GM12878 (cell line): Measurements from ENCODE around the gene TSPEAR. TPM values are rescaled to one million over a fixed set of nuclear protein-coding genes. Genes with fewer than 3 reads are reported as not detected.

Experiments used
- ATAC-seq: fragments of 200-7000 bp; cut with Tn5 transposase; 3 replicates; pipeline ENCODE4 v1.9.1; 2020; ENCODE audit warnings: mild to moderate bottlenecking, moderate library complexity
- BruUV-seq: library from RNA; stranded (reverse); fragments of 400-500 nt; replicated peaks from 2 replicates; lab custom pipeline; 2021; lab: Mats Ljungman, UMichigan
- CTCF ChIA-PET: fragments of 300-600 bp; sonication (Branson Sonifier 250); formaldehyde crosslinking; extraction: SDS; loops from one replicate; lab custom pipeline; 2021; ENCODE audit warnings: inconsistent platforms; lab: Yijun Ruan, JAX
- POLR2A ChIA-PET: fragments of 350-600 bp; formaldehyde crosslinking; extraction: SDS; loops from one replicate; lab custom pipeline; 2021; ENCODE audit warnings: inconsistent platforms; lab: Charles Lee
- RAD21 ChIA-PET: fragments of 300-600 bp; sonication (Branson Sonifier 250); formaldehyde crosslinking; loops from one replicate; lab custom pipeline; 2023; ENCODE audit warnings: antibody characterized with exemption; ENCODE audit not compliant: unreplicated experiment; lab: Charles Lee
- SMC1A ChIA-PET: fragments of 300-600 bp; sonication (Branson Sonifier 250); formaldehyde crosslinking; loops from one replicate; lab custom pipeline; 2023; ENCODE audit not compliant: unreplicated experiment, uncharacterized antibody; lab: Charles Lee
- DNase-seq: peaks from one replicate; pipeline ENCODE4 v3.0.0-alpha.2; 2011; ENCODE audit warnings: low read depth, low spot score
- FAIRE-seq: peaks from 3 replicates; lab custom pipeline; 2011; peaks lifted over from hg19 to GRCh38; lab: Jason Lieb, UNC
- H2AFZ ChIP-seq: 2 replicates; pipeline ENCODE4 v1.6.0; 2011; ENCODE audit warnings: low read depth, low read length, control low read depth; ENCODE audit not compliant: control insufficient read depth
- H3K27ac ChIP-seq: 2 replicates; pipeline ENCODE4 v1.5.1; 2011; ENCODE audit warnings: control low read depth; ENCODE audit not compliant: control insufficient read depth, insufficient read depth
- H3K27me3 ChIP-seq, 2 experiments: replicated peaks in 1 of 2; 2 replicates each; pipeline versions ENCODE4 v1.6.0 to v1.6.1; 2011; ENCODE audit warnings: low read length in 1 of 2; ENCODE audit not compliant: control insufficient read depth in 2 of 2, insufficient read depth in 2 of 2
- H3K36me3 ChIP-seq, 2 experiments: 2 replicates each; pipeline ENCODE4 v1.5.1; 2011; ENCODE audit warnings: low read length in 1 of 2; ENCODE audit not compliant: control insufficient read depth in 2 of 2, insufficient read depth in 2 of 2
- H3K4me1 ChIP-seq: 2 replicates; pipeline ENCODE4 v1.6.1; 2011; ENCODE audit warnings: mild to moderate bottlenecking, low read length, moderate library complexity, mixed read lengths; ENCODE audit not compliant: control insufficient read depth, insufficient read depth
- H3K4me2 ChIP-seq: 2 replicates; pipeline ENCODE4 v1.6.0; 2011; ENCODE audit warnings: control low read depth; ENCODE audit not compliant: control insufficient read depth, insufficient read depth
- H3K4me3 ChIP-seq: fragments of 200-600 bp; sonication (generic); 2 replicates; pipeline ENCODE4 v1.5.1; 2016
- H3K79me2 ChIP-seq: 2 replicates; pipeline ENCODE4 v1.6.0; 2011; ENCODE audit warnings: low read length; ENCODE audit not compliant: control insufficient read depth, insufficient read depth
- H3K9ac ChIP-seq: 2 replicates; pipeline ENCODE4 v1.8.0; 2011; ENCODE audit warnings: low read length, control low read depth, mixed read lengths; ENCODE audit not compliant: control insufficient read depth, insufficient read depth
- H3K9me3 ChIP-seq: replicated peaks from 3 replicates; pipeline ENCODE4 v1.5.1; 2011; ENCODE audit warnings: mild to moderate bottlenecking, low read length; ENCODE audit not compliant: control insufficient read depth, insufficient read depth
- H4K20me1 ChIP-seq: 2 replicates; pipeline ENCODE4 v1.6.0; 2011; ENCODE audit not compliant: control insufficient read depth, insufficient read depth
- BMI1 ChIP-seq: fragments of 450-650 bp; IDR thresholded peaks from 2 replicates; pipeline ENCODE4 v1.6.1; 2016; ENCODE audit warnings: mild to moderate bottlenecking, moderate library complexity, borderline replicate concordance
- CEBPB ChIP-seq, 2 experiments: fragments of 150-350 bp in 1 of 2; IDR thresholded peaks; 2 replicates each; pipeline ENCODE4 v1.6.1; 2012 to 2014; ENCODE audit warnings: low read depth in 2 of 2, low read length in 2 of 2, borderline replicate concordance in 1 of 2, inconsistent platforms in 1 of 2
- E2F8 ChIP-seq: fragments of 450-650 bp; IDR thresholded peaks from 2 replicates; pipeline ENCODE4 v1.6.1; 2018; ENCODE audit warnings: mild to moderate bottlenecking, low read depth, moderate library complexity; ENCODE audit not compliant: partially characterized antibody
- GABPA ChIP-seq: IDR thresholded peaks from 2 replicates; pipeline ENCODE4 v1.6.1; 2014; ENCODE audit warnings: antibody characterized with exemption, low read depth, mild to moderate bottlenecking, inconsistent platforms
- JUNB ChIP-seq: IDR thresholded peaks from 2 replicates; pipeline ENCODE4 v1.6.1; 2016; ENCODE audit warnings: antibody characterized with exemption, mild to moderate bottlenecking
- KAT2A ChIP-seq: conservative IDR thresholded peaks from 2 replicates; pipeline ENCODE4 v1.6.1; 2011; ENCODE audit warnings: low read depth, low read length; ENCODE audit not compliant: control insufficient read depth
- MYB ChIP-seq: fragments of 150-350 bp; IDR thresholded peaks from 2 replicates; pipeline ENCODE4 v1.6.1; 2014; ENCODE audit warnings: mild to moderate bottlenecking, low read depth, low read length, borderline replicate concordance
- NR2F1 ChIP-seq: fragments of 450-650 bp; conservative IDR thresholded peaks from 2 replicates; pipeline ENCODE4 v1.6.1; 2017; ENCODE audit warnings: mild to moderate bottlenecking
- RAD21 ChIP-seq: IDR thresholded peaks from 2 replicates; pipeline ENCODE4 v1.6.1; 2011; ENCODE audit warnings: mild to moderate bottlenecking, low read depth, low read length, moderate library complexity; ENCODE audit not compliant: insufficient read depth
- SMC3 ChIP-seq: IDR thresholded peaks from 2 replicates; pipeline ENCODE4 v1.6.1; 2011; ENCODE audit warnings: low read length, improper control_type of control experiment, borderline replicate concordance
- SREBF2 ChIP-seq: IDR thresholded peaks from 2 replicates; pipeline ENCODE4 v1.6.1; 2012; ENCODE audit warnings: mild to moderate bottlenecking, low read length
- YBX1 ChIP-seq: fragments of 450-650 bp; IDR thresholded peaks from 2 replicates; pipeline ENCODE4 v1.6.1; 2016; ENCODE audit warnings: antibody characterized with exemption
- ZNF592 ChIP-seq: fragments of 450-650 bp; IDR thresholded peaks from 2 replicates; pipeline ENCODE4 v1.6.1; 2017; ENCODE audit warnings: mild to moderate bottlenecking, moderate library complexity
- ZZZ3 ChIP-seq: IDR thresholded peaks from 2 replicates; pipeline ENCODE4 v1.6.1; 2011; ENCODE audit warnings: low read depth; ENCODE audit not compliant: control insufficient read depth, insufficient read length
- WGBS: methylation state at CpG from one replicate; pipeline ENCODE4 v1.1.6; 2016; ENCODE audit warnings: low lambda C conversion rate; ENCODE audit not compliant: insufficient replicate concordance, insufficient coverage; ENCODE audit errors: missing lambda C conversion rate; 5-methylcytosine and 5-hydroxymethylcytosine counted together
- in situ Hi-C: fragments of 300-500 bp; cut with MboI; formaldehyde crosslinking; loops from 9 replicates; pipeline ENCODE4 v1.14.3; 2018; ENCODE audit warnings: mixed read lengths
- intact Hi-C: fragments of 100-400 bp; cut with micrococcal nuclease; formaldehyde crosslinking; loops from one replicate; pipeline ENCODE4 v1.14.2; 2022; ENCODE audit not compliant: unreplicated experiment
- polyA plus RNA-seq, 11 experiments: library from polyadenylated mRNA; depleted of rRNA in 4 of 11; unstranded in 6 of 11; stranded (reverse) in 5 of 11; fragments of >200 nt; fragmentation: Nextera tagmentation in 4 of 11; fragmentation: Illumina TruSeq in 1 of 11; extraction: Ambion mirVana in 4 of 11; extraction: Trizol in 1 of 11; gene quantifications; 1 replicate in 1 of 11; 2 replicates in 10 of 11; pipeline versions ENCODE4 v1.2.1 to v1.2.3, GENCODE V29; 2011 to 2016; ENCODE audit warnings: inconsistent platforms in 2 of 11, missing spikeins in 2 of 11, low read depth in 1 of 11
- total RNA-seq, 4 experiments: library from RNA; depleted of rRNA in 3 of 4; stranded (reverse); fragments of >200 nt in 3 of 4; fragmentation: Illumina TruSeq in 1 of 4; extraction: Trizol in 1 of 4; gene quantifications; 2 replicates each; pipeline versions ENCODE4 v1.2.1 to v1.2.3, GENCODE V29; 2013 to 2021
- TF ChIP-seq, protein P1 (sequence below): fragments of 450-650 bp; IDR thresholded peaks from 2 replicates; pipeline ENCODE4 v1.6.1; 2016; ENCODE audit warnings: mild to moderate bottlenecking, moderate library complexity, borderline replicate concordance

The TSPEAR gene
- total and polyA plus RNA-seq, 10 of the 15 experiments (the other 5 are each of a cell fraction or from before 2014, with no cell fraction given): not detected

DNA sequence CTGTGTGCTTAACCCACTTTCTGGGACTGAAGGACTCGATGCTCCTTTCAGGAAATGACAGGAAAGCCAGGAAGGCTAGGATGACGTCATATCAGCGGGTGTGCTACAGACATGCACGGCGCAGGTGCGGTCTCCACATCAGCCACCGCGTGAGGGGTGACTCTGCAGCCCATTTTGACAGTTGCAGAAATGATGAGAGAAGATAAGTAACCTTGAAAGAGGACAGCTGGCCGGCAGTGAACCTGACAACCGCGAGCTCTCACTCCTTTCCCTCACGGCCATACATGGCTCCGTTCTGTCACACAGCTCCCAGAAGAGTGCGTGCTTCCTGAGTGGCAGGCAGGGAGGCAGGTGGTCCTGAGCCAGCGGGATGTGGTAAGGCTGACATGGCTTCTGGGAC, 129.3 kb downstream of the TSPEAR start:
- no peaks in the 10 kb centered on the region for H3K4me1 ChIP-seq
- ChIA-PET CTCF (no interaction called here), SMC1A (no interaction called here), POLR2A (no interaction called here), RAD21 (no interaction called here)
- no peaks in the 10 kb centered on the region for H3K79me2 ChIP-seq
- in situ Hi-C loops: no loop called here
- no peak overlapping the region for H3K27ac ChIP-seq
- FAIRE-seq: no peak
- H2AFZ ChIP-seq: no peak overlapping the region
- 44% methylated on average over 15 of the region's 15 CpGs for WGBS
- no peak overlapping the region for H3K4me3 ChIP-seq
- H3K9me3 ChIP-seq: peaks cover 5% of the 10 kb centered on the region; the same call in 2 of the 3 replicates
- BruUV-seq: no TSS peak
- ATAC-seq: no peak
- no peak overlapping the region for H3K4me2 ChIP-seq
- no peak for DNase-seq
- no peaks in the 10 kb centered on the region for H3K36me3 ChIP-seq
- no peaks in the 10 kb centered on the region for H3K27me3 ChIP-seq
- no peak overlapping the region for H3K9ac ChIP-seq
- no peaks in the 10 kb centered on the region for H4K20me1 ChIP-seq
- intact Hi-C loops: no loop called here
- TF ChIP-seq SMC3 (no peak), MYB (no peak), GABPA (no peak), NR2F1 (no peak), RAD21 (no peak), E2F8 (no peak), YBX1 (no peak), BMI1 (no peak), ZZZ3 (no peak), KAT2A (no peak), JUNB (no peak), CEBPB (IDR thresholded peaks at IDR 0.05; ENCODE audit: borderline replicate concordance in 1 of 2, low read depth in 2 of 2, low read length in 2 of 2) (no peak), ZNF592 (no peak), SREBF2 (no peak)
- TF ChIP-seq, protein P1, sequence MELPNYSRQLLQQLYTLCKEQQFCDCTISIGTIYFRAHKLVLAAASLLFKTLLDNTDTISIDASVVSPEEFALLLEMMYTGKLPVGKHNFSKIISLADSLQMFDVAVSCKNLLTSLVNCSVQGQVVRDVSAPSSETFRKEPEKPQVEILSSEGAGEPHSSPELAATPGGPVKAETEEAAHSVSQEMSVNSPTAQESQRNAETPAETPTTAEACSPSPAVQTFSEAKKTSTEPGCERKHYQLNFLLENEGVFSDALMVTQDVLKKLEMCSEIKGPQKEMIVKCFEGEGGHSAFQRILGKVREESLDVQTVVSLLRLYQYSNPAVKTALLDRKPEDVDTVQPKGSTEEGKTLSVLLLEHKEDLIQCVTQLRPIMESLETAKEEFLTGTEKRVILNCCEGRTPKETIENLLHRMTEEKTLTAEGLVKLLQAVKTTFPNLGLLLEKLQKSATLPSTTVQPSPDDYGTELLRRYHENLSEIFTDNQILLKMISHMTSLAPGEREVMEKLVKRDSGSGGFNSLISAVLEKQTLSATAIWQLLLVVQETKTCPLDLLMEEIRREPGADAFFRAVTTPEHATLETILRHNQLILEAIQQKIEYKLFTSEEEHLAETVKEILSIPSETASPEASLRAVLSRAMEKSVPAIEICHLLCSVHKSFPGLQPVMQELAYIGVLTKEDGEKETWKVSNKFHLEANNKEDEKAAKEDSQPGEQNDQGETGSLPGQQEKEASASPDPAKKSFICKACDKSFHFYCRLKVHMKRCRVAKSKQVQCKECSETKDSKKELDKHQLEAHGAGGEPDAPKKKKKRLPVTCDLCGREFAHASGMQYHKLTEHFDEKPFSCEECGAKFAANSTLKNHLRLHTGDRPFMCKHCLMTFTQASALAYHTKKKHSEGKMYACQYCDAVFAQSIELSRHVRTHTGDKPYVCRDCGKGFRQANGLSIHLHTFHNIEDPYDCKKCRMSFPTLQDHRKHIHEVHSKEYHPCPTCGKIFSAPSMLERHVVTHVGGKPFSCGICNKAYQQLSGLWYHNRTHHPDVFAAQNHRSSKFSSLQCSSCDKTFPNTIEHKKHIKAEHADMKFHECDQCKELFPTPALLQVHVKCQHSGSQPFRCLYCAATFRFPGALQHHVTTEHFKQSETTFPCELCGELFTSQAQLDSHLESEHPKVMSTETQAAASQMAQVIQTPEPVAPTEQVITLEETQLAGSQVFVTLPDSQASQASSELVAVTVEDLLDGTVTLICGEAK: no peak
